Right ventricle myocardium inferior (tissue), 1 donor: Measurements from ENCODE around the gene CASS4. TPM values are rescaled to one million over a fixed set of nuclear protein-coding genes. Genes with fewer than 3 reads are reported as not detected.
"Not testable (repeated sequence)": the region's sequence is repeated elsewhere in the genome, so short reads cannot be mapped to it uniquely, and the experiment has no call there.

ENCODE experiments used
- ATAC-seq: fragments of 200-7000 bp; cut with Tn5 transposase; one replicate; pipeline ENCODE4 v1.9.1; 2020; ENCODE audit warnings: mild to moderate bottlenecking, moderate library complexity
- DNase-seq: peaks from one replicate; pipeline ENCODE4 v3.0.0; 2021; ENCODE audit errors: missing footprints
- intact Hi-C: fragments of 100-400 bp; cut with DNase I; formaldehyde crosslinking; loops from one replicate; pipeline ENCODE4 v1.11.0; 2022
- long read RNA-seq: library from polyadenylated mRNA; unstranded; transcript quantifications from one replicate; pipeline ENCODE4 v2.0.0, GENCODE V29; 2021
- total RNA-seq: library from RNA; stranded (reverse); fragmentation: NEBNext Ultra II Directional; extraction: Animal tissue kit (Norgen Biotek cat#: 25700); gene quantifications from one replicate; pipeline ENCODE4 v1.2.1, GENCODE V29; 2021
- donor health status: DM: no; HTN: yes; CAD: no; lungs with severe emphysema.

Gene CASS4
- 0.41 TPM for total RNA-seq
- long read RNA-seq: 0 reads

GRCh38 chr20:56411759-56412472 lies at the start of gene CASS4:
CASS4 (plus strand) TSS chr20:56412260; CDS start chr20:56412459, 199 bp downstream.
- peak; percentile 80 for ATAC-seq
- DNase-seq: no peak
- intact Hi-C loops: loop anchor here (5.0 kb wide), 1 partner anchor 55 kb away; the partner anchor contains the start of gene RTF2

- DNase-seq (no peak), ATAC-seq (no peak)
- intact Hi-C loops: no loop called here
Measured at GRCh38 chr20:56362833-56363413, 49.1 kb upstream of the CASS4 start.

- intact Hi-C loops: no loop called here
- DNase-seq (no peak), ATAC-seq (no peak)
Measured at GRCh38 chr20:56363491-56363890, 48.6 kb upstream of the CASS4 start.

GRCh38 chr20:56368351-56369134 lies 43.5 kb upstream of the CASS4 start:
- intact Hi-C loops: no loop called here
- DNase-seq (no peak), ATAC-seq (no peak)

- no peak for ATAC-seq
- DNase-seq: no peak
- intact Hi-C loops: no loop called here
Measured at GRCh38 chr20:56369179-56369578, 42.9 kb upstream of the CASS4 start.

- ATAC-seq (no peak), DNase-seq (no peak)
- intact Hi-C loops: no loop called here
Measured at GRCh38 chr20:56371977-56372376, 40.1 kb upstream of the CASS4 start.

- DNase-seq: no peak
- intact Hi-C loops: no loop called here
- ATAC-seq: no peak
Measured at GRCh38 chr20:56372850-56373249, 39.2 kb upstream of the CASS4 start.

GRCh38 chr20:56373942-56374341 lies 38.1 kb upstream of the CASS4 start:
- intact Hi-C loops: no loop called here

GRCh38 chr20:56376331-56376730 lies 35.7 kb upstream of the CASS4 start:
- DNase-seq: no peak
- ATAC-seq: no peak
- intact Hi-C loops: no loop called here

More at GRCh38 chr20:56373942-56374341, 38.1 kb upstream of the CASS4 start:
- ATAC-seq: no peak
- no peak for DNase-seq

GRCh38 chr20:56378386-56378785 lies 33.7 kb upstream of the CASS4 start:
- ATAC-seq (no peak), DNase-seq (no peak)
- intact Hi-C loops: no loop called here

GRCh38 chr20:56380375-56380774 lies 31.7 kb upstream of the CASS4 start:
- no peak for DNase-seq
- intact Hi-C loops: no loop called here
- no peak for ATAC-seq

GRCh38 chr20:56381501-56381900 lies 30.6 kb upstream of the CASS4 start:
- no peak for DNase-seq

GRCh38 chr20:56382696-56383095 lies 29.4 kb upstream of the CASS4 start:
- no peak for DNase-seq
- no peak for ATAC-seq
- intact Hi-C loops: no loop called here

More at GRCh38 chr20:56381501-56381900, 30.6 kb upstream of the CASS4 start:
- intact Hi-C loops: no loop called here
- ATAC-seq: no peak

- intact Hi-C loops: no loop called here
- no peak for DNase-seq
- no peak for ATAC-seq
Measured at GRCh38 chr20:56383334-56383733, 28.7 kb upstream of the CASS4 start.

- no peak for DNase-seq
- ATAC-seq: no peak
- intact Hi-C loops: no loop called here
Measured at GRCh38 chr20:56385130-56385529, 26.9 kb upstream of the CASS4 start.

GRCh38 chr20:56386219-56386618 lies 25.8 kb upstream of the CASS4 start:
- intact Hi-C loops: no loop called here
- DNase-seq (no peak), ATAC-seq (no peak)

- DNase-seq (no peak), ATAC-seq (no peak)
- intact Hi-C loops: no loop called here
Measured at GRCh38 chr20:56388882-56389281, 23.2 kb upstream of the CASS4 start.

- no peak for ATAC-seq
- intact Hi-C loops: loop anchor here (5.0 kb wide), 1 partner anchor 33 kb away; the partner anchor contains the start of gene FAM210B
- DNase-seq: no peak
Measured at GRCh38 chr20:56389807-56390206, 22.3 kb upstream of the CASS4 start.

- not testable (repeated sequence) for DNase-seq, ATAC-seq
- intact Hi-C loops: loop anchor here (5.0 kb wide), 1 partner anchor 33 kb away; the partner anchor contains the start of gene FAM210B
Measured at GRCh38 chr20:56390396-56390795, 21.7 kb upstream of the CASS4 start.
